VCaP (cell line): ENCODE results near the gene FABP2.

Experiments
- H3K27ac ChIP-seq: fragments of 450-650 bp; 2 replicates; pipeline ENCODE4 v1.5.1; 2017
- TF ChIP-seq, protein P1 (sequence below): fragments of 450-650 bp; conservative IDR thresholded peaks from 2 replicates; pipeline ENCODE4 v1.5.1; 2017; ENCODE audit warnings: mild to moderate bottlenecking, moderate library complexity

Gene FABP2

DNA sequence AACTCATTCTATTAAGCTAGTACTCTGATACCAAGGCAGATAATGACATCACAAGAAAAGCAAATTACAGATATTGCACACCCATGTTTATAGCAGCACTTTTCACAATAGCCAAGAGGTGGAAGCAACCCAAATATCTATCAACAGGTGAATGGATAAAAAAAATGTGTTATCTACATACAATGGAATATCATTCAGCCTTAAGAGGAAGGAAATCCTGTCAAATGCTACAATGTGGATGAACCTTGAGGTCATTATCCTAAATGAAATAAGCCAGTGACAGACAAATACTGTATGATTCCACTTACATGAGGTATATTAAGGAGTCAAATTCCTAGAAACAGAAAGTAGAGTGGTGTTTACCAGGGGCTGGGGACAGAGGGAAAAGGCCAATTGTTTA, 14.3 kb downstream of the FABP2 start:
- TF ChIP-seq, protein P1, sequence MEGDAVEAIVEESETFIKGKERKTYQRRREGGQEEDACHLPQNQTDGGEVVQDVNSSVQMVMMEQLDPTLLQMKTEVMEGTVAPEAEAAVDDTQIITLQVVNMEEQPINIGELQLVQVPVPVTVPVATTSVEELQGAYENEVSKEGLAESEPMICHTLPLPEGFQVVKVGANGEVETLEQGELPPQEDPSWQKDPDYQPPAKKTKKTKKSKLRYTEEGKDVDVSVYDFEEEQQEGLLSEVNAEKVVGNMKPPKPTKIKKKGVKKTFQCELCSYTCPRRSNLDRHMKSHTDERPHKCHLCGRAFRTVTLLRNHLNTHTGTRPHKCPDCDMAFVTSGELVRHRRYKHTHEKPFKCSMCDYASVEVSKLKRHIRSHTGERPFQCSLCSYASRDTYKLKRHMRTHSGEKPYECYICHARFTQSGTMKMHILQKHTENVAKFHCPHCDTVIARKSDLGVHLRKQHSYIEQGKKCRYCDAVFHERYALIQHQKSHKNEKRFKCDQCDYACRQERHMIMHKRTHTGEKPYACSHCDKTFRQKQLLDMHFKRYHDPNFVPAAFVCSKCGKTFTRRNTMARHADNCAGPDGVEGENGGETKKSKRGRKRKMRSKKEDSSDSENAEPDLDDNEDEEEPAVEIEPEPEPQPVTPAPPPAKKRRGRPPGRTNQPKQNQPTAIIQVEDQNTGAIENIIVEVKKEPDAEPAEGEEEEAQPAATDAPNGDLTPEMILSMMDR, result no peak
- no peak overlapping the region for H3K27ac ChIP-seq

DNA sequence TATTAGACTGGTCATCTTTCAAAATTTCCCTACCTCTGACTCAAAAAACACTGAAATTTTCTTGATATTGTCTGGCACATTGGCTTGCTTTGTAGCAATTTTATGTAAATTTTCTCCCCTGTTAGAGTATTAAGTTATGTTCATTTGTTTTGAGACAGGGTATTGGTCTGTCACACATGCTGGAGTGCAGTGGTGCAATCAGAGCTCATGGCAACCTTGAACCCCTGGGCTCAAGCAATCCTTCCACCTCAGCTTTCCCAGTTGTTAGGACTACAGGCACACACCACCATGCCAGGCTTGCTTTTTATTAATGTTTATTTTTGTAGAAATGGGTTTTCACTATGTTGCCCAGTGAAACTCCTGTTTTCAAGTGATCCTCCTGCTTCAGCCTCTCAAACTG, 17.5 kb downstream of the FABP2 start:
- TF ChIP-seq, protein P1, result no peak

DNA sequence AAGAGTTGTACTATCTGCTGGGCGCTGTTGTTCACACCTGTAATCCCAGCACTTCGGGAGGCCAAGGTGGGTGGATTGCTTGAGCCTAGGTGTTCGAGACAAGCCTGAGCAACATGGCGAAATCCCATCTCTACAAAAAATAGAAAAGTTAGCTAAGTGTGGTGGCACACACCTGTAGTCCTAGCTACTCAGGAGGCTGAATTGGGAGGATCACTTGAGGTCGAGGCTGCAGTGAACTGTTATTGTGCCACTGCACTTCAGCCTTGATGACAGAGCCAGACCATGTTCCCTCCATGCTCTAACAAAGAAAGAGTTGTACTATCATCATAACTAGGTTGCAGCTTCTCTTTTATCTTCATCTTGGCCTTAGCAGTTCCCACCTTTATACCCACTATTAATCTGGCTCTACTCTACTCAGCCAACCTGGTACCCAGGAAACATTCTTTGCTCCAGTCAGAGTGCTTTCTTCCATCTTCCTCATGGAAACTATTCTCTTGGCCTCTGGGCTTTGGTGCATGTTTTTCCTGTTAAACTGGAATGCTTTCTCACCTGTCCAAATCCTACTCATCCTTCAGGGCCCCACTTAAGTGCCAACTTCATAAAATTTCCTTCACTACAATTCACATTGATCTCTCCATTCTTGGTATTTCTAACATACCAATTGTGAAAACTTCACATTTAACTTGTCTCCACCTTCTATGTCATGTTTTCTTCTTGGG, 18.2 kb downstream of the FABP2 start:
- no peak overlapping the region for H3K27ac ChIP-seq
- TF ChIP-seq, protein P1, result no peak

More for the DNA sequence above, 17.5 kb downstream of the FABP2 start:
- no peak overlapping the region for H3K27ac ChIP-seq

DNA sequence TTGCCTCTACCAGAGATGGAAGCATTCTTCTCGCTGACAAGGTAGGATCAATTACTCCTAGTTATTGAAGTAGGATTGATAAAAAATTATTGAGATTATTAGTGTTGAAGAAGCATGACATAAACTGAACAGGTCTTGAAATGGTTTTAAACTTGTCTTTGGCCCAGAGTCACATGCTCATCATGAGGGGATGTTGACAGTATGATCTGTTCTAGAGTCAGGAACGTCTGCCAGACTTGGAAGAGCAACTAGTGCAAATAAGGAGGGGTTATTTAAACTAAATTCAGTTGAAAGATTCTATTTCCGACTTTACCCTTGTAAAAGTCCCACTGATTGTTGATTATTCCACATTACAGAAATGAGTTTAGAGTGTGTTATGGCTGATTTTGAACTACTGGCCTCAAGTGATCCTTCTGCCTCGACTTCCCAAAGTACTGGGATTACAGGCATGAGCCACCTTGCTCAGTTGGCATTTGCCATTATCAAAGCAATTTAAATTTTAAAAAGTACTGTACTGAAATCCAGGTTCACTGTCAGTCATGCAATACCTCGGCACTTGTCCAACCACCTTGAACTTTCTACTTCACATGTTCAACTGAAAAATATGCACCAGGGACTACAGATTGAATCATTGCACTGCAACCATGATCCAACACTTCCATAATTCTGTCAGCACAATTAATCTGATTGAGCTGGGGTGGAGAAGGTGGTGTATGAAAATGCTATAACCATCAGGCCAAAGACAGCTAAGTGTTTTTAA, 19.7 kb downstream of the FABP2 start:
- TF ChIP-seq, protein P1, result no peak
- H3K27ac ChIP-seq, result peak overlapping the region; percentile 86; the same call in 1 of the 2 replicates

DNA sequence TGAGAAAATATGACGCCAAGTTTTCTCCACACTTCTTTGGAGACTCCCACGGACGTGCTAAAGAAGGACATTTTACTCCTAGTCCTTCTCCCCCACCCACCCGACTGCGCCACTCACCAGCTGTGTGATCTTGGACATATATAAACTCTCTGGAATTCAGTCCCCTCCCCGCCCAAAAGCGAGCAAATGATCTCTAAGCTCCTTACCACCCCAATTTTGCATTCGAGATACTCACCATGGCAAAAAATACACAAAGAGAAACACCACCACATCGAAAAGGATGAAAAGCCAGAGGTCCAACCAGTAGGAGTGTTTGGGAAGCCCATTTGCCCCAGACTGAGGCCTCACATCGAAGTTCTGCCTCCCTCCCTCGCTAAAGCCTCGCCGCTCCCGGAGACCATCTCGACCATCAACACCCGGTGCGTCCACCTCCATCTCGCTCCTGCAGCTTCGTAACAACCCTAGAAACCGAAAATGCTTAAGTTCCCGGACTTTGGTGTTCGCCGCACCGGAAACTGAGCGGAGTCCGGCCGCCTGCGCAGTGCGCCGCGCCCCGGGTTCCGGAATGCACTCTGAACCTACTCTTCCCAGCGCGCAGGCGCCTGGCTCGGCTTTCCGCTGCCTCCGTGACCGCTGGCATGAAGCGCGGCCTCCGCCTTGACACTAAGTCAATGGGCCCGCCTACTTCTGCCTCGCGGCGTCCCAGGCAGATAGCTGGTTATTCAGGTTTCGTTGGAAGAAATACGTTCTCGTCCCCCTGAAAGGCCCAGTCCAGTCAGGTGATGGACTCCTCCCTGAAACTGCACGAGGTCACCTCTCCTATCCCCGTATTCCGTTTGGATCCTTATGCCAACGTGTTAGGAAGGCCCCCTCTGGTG, 21.6 kb downstream of the FABP2 start:
- TF ChIP-seq, protein P1, result no peak
- H3K27ac ChIP-seq, result peak overlapping the region; percentile 86

DNA sequence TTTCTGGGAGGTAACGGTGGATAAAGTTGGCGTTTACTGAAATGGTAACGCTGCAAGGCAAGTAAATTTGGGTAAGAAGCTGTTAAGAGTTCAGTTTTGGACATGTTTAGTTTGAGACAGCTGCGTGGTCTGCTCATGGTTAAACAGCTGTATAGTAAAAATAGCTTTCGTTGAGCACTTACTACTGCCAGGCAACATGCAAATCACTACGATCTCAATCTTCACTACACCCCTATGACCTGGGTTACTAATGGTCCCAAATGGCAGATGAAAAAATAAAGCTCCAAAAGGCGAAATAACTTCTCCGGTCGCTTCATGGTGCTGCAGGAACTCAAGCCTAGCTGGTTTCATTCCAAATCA, 22.2 kb downstream of the FABP2 start:
- TF ChIP-seq, protein P1, result no peak
- peak overlapping the region; percentile 86 for H3K27ac ChIP-seq

DNA sequence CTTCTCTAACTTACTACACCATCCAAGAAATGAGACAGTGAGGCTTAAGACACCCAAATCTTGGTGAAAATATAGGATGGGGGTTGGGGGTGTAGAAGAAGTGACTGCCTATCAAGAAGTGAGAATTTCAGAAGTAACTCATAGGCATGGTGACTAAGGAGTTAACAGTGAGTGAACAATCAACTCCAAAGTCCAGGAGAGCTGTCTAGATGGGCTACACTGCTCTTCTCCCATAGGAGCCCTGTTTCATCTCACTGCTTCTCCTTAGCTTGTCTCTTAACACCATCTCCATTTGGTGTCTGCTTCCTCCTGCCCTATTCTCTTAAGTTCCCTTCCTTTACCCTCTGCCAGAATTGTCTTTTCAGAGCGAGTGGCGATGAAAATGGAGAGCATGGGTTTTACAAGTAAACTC, 22.7 kb downstream of the FABP2 start:
- peak overlapping the region; percentile 86; the same call in 1 of the 2 replicates for H3K27ac ChIP-seq
- TF ChIP-seq, protein P1, result no peak
